GM12878 (cell line): ENCODE data around the gene CCDC83. TPM values are rescaled to one million over a fixed set of nuclear protein-coding genes. Genes with fewer than 3 reads are reported as not detected.

ENCODE experiments used
- ATAC-seq: fragments of 200-7000 bp; cut with Tn5 transposase; 3 replicates; pipeline ENCODE4 v1.9.1; 2020; ENCODE audit warnings: mild to moderate bottlenecking, moderate library complexity
- BruUV-seq: library from RNA; stranded (reverse); fragments of 400-500 nt; replicated peaks from 2 replicates; lab custom pipeline; 2021; lab: Mats Ljungman, UMichigan
- CTCF ChIA-PET: fragments of 300-600 bp; sonication (Branson Sonifier 250); formaldehyde crosslinking; extraction: SDS; loops from one replicate; lab custom pipeline; 2021; ENCODE audit warnings: inconsistent platforms; lab: Yijun Ruan, JAX
- POLR2A ChIA-PET: fragments of 350-600 bp; formaldehyde crosslinking; extraction: SDS; loops from one replicate; lab custom pipeline; 2021; ENCODE audit warnings: inconsistent platforms; lab: Charles Lee
- RAD21 ChIA-PET: fragments of 300-600 bp; sonication (Branson Sonifier 250); formaldehyde crosslinking; loops from one replicate; lab custom pipeline; 2023; ENCODE audit warnings: antibody characterized with exemption; ENCODE audit not compliant: unreplicated experiment; lab: Charles Lee
- SMC1A ChIA-PET: fragments of 300-600 bp; sonication (Branson Sonifier 250); formaldehyde crosslinking; loops from one replicate; lab custom pipeline; 2023; ENCODE audit not compliant: unreplicated experiment, uncharacterized antibody; lab: Charles Lee
- DNase-seq: peaks from one replicate; pipeline ENCODE4 v3.0.0-alpha.2; 2011; ENCODE audit warnings: low read depth, low spot score
- FAIRE-seq: peaks from 3 replicates; lab custom pipeline; 2011; peaks lifted over from hg19 to GRCh38; lab: Jason Lieb, UNC
- H2AFZ ChIP-seq: 2 replicates; pipeline ENCODE4 v1.6.0; 2011; ENCODE audit warnings: low read depth, low read length, control low read depth; ENCODE audit not compliant: control insufficient read depth
- H3K27ac ChIP-seq: 2 replicates; pipeline ENCODE4 v1.5.1; 2011; ENCODE audit warnings: control low read depth; ENCODE audit not compliant: control insufficient read depth, insufficient read depth
- H3K27me3 ChIP-seq, 2 experiments: replicated peaks in 1 of 2; 2 replicates each; pipeline versions ENCODE4 v1.6.0 to v1.6.1; 2011; ENCODE audit warnings: low read length in 1 of 2; ENCODE audit not compliant: control insufficient read depth in 2 of 2, insufficient read depth in 2 of 2
- H3K36me3 ChIP-seq, 2 experiments: 2 replicates each; pipeline ENCODE4 v1.5.1; 2011; ENCODE audit warnings: low read length in 1 of 2; ENCODE audit not compliant: control insufficient read depth in 2 of 2, insufficient read depth in 2 of 2
- H3K4me1 ChIP-seq: 2 replicates; pipeline ENCODE4 v1.6.1; 2011; ENCODE audit warnings: mild to moderate bottlenecking, low read length, moderate library complexity, mixed read lengths; ENCODE audit not compliant: control insufficient read depth, insufficient read depth
- H3K4me2 ChIP-seq: 2 replicates; pipeline ENCODE4 v1.6.0; 2011; ENCODE audit warnings: control low read depth; ENCODE audit not compliant: control insufficient read depth, insufficient read depth
- H3K4me3 ChIP-seq: fragments of 200-600 bp; sonication (generic); 2 replicates; pipeline ENCODE4 v1.5.1; 2016
- H3K79me2 ChIP-seq: 2 replicates; pipeline ENCODE4 v1.6.0; 2011; ENCODE audit warnings: low read length; ENCODE audit not compliant: control insufficient read depth, insufficient read depth
- H3K9ac ChIP-seq: 2 replicates; pipeline ENCODE4 v1.8.0; 2011; ENCODE audit warnings: low read length, control low read depth, mixed read lengths; ENCODE audit not compliant: control insufficient read depth, insufficient read depth
- H3K9me3 ChIP-seq: replicated peaks from 3 replicates; pipeline ENCODE4 v1.5.1; 2011; ENCODE audit warnings: mild to moderate bottlenecking, low read length; ENCODE audit not compliant: control insufficient read depth, insufficient read depth
- H4K20me1 ChIP-seq: 2 replicates; pipeline ENCODE4 v1.6.0; 2011; ENCODE audit not compliant: control insufficient read depth, insufficient read depth
- RAD21 ChIP-seq: IDR thresholded peaks from 2 replicates; pipeline ENCODE4 v1.6.1; 2011; ENCODE audit warnings: mild to moderate bottlenecking, low read depth, low read length, moderate library complexity; ENCODE audit not compliant: insufficient read depth
- RAD51 ChIP-seq: fragments of 450-650 bp; IDR thresholded peaks from 2 replicates; pipeline ENCODE4 v1.6.1; 2016; ENCODE audit warnings: moderate library complexity, mild to moderate bottlenecking, inconsistent platforms
- SIN3A ChIP-seq: IDR thresholded peaks from 2 replicates; pipeline ENCODE4 v1.6.1; 2012; ENCODE audit warnings: low read depth, low read length, improper control_type of control experiment
- SMC3 ChIP-seq: IDR thresholded peaks from 2 replicates; pipeline ENCODE4 v1.6.1; 2011; ENCODE audit warnings: low read length, improper control_type of control experiment, borderline replicate concordance
- SPI1 ChIP-seq: IDR thresholded peaks from 2 replicates; pipeline ENCODE4 v1.6.1; 2011; ENCODE audit warnings: low read depth, mild to moderate bottlenecking, low read length, moderate library complexity, borderline replicate concordance; ENCODE audit not compliant: insufficient read depth
- SUZ12 ChIP-seq: fragments of 200-600 bp; sonication (generic); IDR thresholded peaks from one replicate; pipeline ENCODE4 v1.6.1; 2018; ENCODE audit warnings: antibody characterized with exemption, mild to moderate bottlenecking; ENCODE audit not compliant: unreplicated experiment
- WGBS: methylation state at CpG from one replicate; pipeline ENCODE4 v1.1.6; 2016; ENCODE audit warnings: low lambda C conversion rate; ENCODE audit not compliant: insufficient replicate concordance, insufficient coverage; ENCODE audit errors: missing lambda C conversion rate; 5-methylcytosine and 5-hydroxymethylcytosine counted together
- in situ Hi-C: fragments of 300-500 bp; cut with MboI; formaldehyde crosslinking; loops from 9 replicates; pipeline ENCODE4 v1.14.3; 2018; ENCODE audit warnings: mixed read lengths
- intact Hi-C: fragments of 100-400 bp; cut with micrococcal nuclease; formaldehyde crosslinking; loops from one replicate; pipeline ENCODE4 v1.14.2; 2022; ENCODE audit not compliant: unreplicated experiment
- polyA plus RNA-seq, 11 experiments: library from polyadenylated mRNA; depleted of rRNA in 4 of 11; unstranded in 6 of 11; stranded (reverse) in 5 of 11; fragments of >200 nt; fragmentation: Nextera tagmentation in 4 of 11; fragmentation: Illumina TruSeq in 1 of 11; extraction: Ambion mirVana in 4 of 11; extraction: Trizol in 1 of 11; gene quantifications; 1 replicate in 1 of 11; 2 replicates in 10 of 11; pipeline versions ENCODE4 v1.2.1 to v1.2.3, GENCODE V29; 2011 to 2016; ENCODE audit warnings: inconsistent platforms in 2 of 11, missing spikeins in 2 of 11, low read depth in 1 of 11
- total RNA-seq, 4 experiments: library from RNA; depleted of rRNA in 3 of 4; stranded (reverse); fragments of >200 nt in 3 of 4; fragmentation: Illumina TruSeq in 1 of 4; extraction: Trizol in 1 of 4; gene quantifications; 2 replicates each; pipeline versions ENCODE4 v1.2.1 to v1.2.3, GENCODE V29; 2013 to 2021
- TF ChIP-seq, protein P1 (sequence below): IDR thresholded peaks from 2 replicates; pipeline ENCODE4 v1.6.1; 2012; ENCODE audit warnings: low read length, inconsistent platforms
- TF ChIP-seq, protein P2 (sequence below): fragments of 450-650 bp; IDR thresholded peaks from 2 replicates; pipeline ENCODE4 v1.6.1; 2017; ENCODE audit warnings: mild to moderate bottlenecking, low read depth, inconsistent platforms; ENCODE audit not compliant: poor library complexity, severe bottlenecking
- TF ChIP-seq, protein P3 (sequence below), 3 experiments: IDR thresholded peaks in 2 of 3; conservative IDR thresholded peaks in 1 of 3; 2 replicates each; pipeline ENCODE4 v1.5.1; 2011; ENCODE audit warnings: low read depth in 3 of 3, low read length in 3 of 3, mild to moderate bottlenecking in 3 of 3, control low read depth in 2 of 3, moderate library complexity in 2 of 3, inconsistent platforms in 1 of 3, mixed read lengths in 1 of 3; ENCODE audit not compliant: control insufficient read depth in 2 of 3, insufficient read depth in 1 of 3; ENCODE audit errors: extremely low read depth in 1 of 3
- TF ChIP-seq, protein P4 (sequence below): fragments of 450-650 bp; IDR thresholded peaks from 2 replicates; pipeline ENCODE4 v1.6.1; 2016; ENCODE audit warnings: mild to moderate bottlenecking

The CCDC83 gene
- total and polyA plus RNA-seq, 10 of the 15 experiments (the other 5 are each of a cell fraction or from before 2014, with no cell fraction given) = not detected

DNA sequence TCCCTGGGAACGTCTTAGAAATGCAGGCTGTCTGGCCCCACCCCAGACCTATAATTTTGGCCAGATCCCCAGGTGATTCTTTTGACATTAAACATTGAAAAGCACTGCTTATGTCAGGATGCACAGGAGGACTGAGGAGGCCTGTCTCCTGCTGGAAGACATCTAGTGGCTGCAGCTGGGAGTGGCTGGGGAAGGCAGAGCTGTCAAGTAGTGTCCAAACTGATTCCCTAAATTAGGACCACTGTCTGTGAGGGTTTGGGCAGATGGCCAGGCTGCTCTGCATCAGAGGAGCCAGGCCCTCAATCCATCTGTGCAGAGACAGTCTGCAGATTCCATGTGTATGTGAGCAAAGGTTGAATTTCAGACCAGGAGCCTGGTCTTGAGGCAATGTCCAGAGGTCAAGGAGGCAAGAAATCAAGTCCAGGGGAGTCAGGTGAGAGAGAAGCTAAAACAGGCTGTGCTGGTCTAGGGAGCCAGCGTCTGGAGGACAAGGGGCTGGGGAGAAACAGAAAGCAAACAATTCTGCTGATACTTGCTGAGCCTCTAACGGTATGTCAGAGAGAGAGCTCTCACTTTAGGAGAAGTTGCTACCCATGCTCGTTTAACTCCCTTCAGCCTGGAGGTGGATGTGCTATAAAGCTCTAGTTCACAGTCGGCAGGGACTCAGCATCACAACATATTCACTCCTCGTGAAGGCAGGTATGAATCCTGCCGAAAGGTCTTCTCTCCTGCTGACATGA lies 28.9 kb upstream of the CCDC83 start:
- CTCF ChIA-PET = interaction anchor here (1.0 to 3.2 kb wide), 4 partner anchors 11 to 134 kb away, joined by 3 to 9 read pairs (median 4); no protein-coding TSS in a partner anchor
- SMC1A ChIA-PET = no interaction called here
- FAIRE-seq = no peak

More for the DNA sequence above, 28.9 kb upstream of the CCDC83 start:
- intact Hi-C loops = loop anchor here (5.0 kb wide), 2 partner anchors 134 to 229 kb away; no protein-coding TSS in a partner anchor
- H3K27ac ChIP-seq = no peak overlapping the region
- RAD21 ChIA-PET = no interaction called here
- no TSS peak for BruUV-seq
- TF ChIP-seq RAD51 = no peak
- no peak for TF ChIP-seq SUZ12
- TF ChIP-seq, protein P1, sequence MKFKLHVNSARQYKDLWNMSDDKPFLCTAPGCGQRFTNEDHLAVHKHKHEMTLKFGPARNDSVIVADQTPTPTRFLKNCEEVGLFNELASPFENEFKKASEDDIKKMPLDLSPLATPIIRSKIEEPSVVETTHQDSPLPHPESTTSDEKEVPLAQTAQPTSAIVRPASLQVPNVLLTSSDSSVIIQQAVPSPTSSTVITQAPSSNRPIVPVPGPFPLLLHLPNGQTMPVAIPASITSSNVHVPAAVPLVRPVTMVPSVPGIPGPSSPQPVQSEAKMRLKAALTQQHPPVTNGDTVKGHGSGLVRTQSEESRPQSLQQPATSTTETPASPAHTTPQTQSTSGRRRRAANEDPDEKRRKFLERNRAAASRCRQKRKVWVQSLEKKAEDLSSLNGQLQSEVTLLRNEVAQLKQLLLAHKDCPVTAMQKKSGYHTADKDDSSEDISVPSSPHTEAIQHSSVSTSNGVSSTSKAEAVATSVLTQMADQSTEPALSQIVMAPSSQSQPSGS = no peak
- no peak for TF ChIP-seq SPI1
- peak; percentile 46; the same call in 1 of the 2 replicates for TF ChIP-seq SMC3
- no peak for TF ChIP-seq SIN3A
- peak; percentile 27; the same call in 1 of the 2 replicates for TF ChIP-seq RAD21
- TF ChIP-seq, protein P2, sequence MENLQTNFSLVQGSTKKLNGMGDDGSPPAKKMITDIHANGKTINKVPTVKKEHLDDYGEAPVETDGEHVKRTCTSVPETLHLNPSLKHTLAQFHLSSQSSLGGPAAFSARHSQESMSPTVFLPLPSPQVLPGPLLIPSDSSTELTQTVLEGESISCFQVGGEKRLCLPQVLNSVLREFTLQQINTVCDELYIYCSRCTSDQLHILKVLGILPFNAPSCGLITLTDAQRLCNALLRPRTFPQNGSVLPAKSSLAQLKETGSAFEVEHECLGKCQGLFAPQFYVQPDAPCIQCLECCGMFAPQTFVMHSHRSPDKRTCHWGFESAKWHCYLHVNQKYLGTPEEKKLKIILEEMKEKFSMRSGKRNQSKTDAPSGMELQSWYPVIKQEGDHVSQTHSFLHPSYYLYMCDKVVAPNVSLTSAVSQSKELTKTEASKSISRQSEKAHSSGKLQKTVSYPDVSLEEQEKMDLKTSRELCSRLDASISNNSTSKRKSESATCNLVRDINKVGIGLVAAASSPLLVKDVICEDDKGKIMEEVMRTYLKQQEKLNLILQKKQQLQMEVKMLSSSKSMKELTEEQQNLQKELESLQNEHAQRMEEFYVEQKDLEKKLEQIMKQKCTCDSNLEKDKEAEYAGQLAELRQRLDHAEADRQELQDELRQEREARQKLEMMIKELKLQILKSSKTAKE = no peak
- TF ChIP-seq, protein P3, sequence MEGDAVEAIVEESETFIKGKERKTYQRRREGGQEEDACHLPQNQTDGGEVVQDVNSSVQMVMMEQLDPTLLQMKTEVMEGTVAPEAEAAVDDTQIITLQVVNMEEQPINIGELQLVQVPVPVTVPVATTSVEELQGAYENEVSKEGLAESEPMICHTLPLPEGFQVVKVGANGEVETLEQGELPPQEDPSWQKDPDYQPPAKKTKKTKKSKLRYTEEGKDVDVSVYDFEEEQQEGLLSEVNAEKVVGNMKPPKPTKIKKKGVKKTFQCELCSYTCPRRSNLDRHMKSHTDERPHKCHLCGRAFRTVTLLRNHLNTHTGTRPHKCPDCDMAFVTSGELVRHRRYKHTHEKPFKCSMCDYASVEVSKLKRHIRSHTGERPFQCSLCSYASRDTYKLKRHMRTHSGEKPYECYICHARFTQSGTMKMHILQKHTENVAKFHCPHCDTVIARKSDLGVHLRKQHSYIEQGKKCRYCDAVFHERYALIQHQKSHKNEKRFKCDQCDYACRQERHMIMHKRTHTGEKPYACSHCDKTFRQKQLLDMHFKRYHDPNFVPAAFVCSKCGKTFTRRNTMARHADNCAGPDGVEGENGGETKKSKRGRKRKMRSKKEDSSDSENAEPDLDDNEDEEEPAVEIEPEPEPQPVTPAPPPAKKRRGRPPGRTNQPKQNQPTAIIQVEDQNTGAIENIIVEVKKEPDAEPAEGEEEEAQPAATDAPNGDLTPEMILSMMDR (IDR thresholded peaks at IDR 0.05 in 2 of 3, conservative IDR thresholded peaks at IDR 0.05 in 1 of 3; ENCODE audit: control insufficient read depth in 2 of 3, extremely low read depth in 1 of 3, insufficient read depth in 1 of 3, low read depth in 3 of 3, low read length in 3 of 3) = peak; percentile 33 to 60 (median 33); a peak in 5 of 6 replicates
- TF ChIP-seq, protein P4, sequence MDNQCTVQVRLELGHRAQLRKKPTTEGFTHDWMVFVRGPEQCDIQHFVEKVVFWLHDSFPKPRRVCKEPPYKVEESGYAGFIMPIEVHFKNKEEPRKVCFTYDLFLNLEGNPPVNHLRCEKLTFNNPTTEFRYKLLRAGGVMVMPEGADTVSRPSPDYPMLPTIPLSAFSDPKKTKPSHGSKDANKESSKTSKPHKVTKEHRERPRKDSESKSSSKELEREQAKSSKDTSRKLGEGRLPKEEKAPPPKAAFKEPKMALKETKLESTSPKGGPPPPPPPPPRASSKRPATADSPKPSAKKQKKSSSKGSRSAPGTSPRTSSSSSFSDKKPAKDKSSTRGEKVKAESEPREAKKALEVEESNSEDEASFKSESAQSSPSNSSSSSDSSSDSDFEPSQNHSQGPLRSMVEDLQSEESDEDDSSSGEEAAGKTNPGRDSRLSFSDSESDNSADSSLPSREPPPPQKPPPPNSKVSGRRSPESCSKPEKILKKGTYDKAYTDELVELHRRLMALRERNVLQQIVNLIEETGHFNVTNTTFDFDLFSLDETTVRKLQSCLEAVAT = no peak
- TF ChIP-seq, all 136 proteins: peak for 3
- in situ Hi-C loops = loop anchor here (10.0 kb wide), 1 partner anchor 231 kb away; no protein-coding TSS in a partner anchor
- H3K4me2 ChIP-seq = no peak overlapping the region
- no peak overlapping the region for H3K9ac ChIP-seq
- POLR2A ChIA-PET = no interaction called here
- no peaks in the 10 kb centered on the region for H3K4me1 ChIP-seq
- no peaks in the 10 kb centered on the region for H3K36me3 ChIP-seq
- 22% methylated on average over 7 of the region's 7 CpGs for WGBS
- no peaks in the 10 kb centered on the region for H4K20me1 ChIP-seq
- peak; percentile 85 for ATAC-seq
- H2AFZ ChIP-seq = no peak overlapping the region
- H3K79me2 ChIP-seq = no peaks in the 10 kb centered on the region
- no peaks in the 10 kb centered on the region for H3K9me3 ChIP-seq
- DNase-seq = no peak
- no peaks in the 10 kb centered on the region; a peak in 1 of 4 replicates for H3K27me3 ChIP-seq
- no peak overlapping the region for H3K4me3 ChIP-seq
